Limb (tissue), 2 donors: ENCODE data around the gene PHPT1.
A peak's percentile ranks its signal among the peaks of the same experiment; 100 is the strongest.

Source experiments
- DNase-seq, 2 donors: peaks; one replicate each; pipeline ENCODE4 v3.0.0-alpha.2; 2016; ENCODE audit errors: extremely low spot score in 2 of 2

PHPT1 gene

GRCh38 chr9:136847826-136848392, 1.3 kb upstream of the PHPT1 start:
- peak; percentile 36 to 74 for DNase-seq

DNA sequence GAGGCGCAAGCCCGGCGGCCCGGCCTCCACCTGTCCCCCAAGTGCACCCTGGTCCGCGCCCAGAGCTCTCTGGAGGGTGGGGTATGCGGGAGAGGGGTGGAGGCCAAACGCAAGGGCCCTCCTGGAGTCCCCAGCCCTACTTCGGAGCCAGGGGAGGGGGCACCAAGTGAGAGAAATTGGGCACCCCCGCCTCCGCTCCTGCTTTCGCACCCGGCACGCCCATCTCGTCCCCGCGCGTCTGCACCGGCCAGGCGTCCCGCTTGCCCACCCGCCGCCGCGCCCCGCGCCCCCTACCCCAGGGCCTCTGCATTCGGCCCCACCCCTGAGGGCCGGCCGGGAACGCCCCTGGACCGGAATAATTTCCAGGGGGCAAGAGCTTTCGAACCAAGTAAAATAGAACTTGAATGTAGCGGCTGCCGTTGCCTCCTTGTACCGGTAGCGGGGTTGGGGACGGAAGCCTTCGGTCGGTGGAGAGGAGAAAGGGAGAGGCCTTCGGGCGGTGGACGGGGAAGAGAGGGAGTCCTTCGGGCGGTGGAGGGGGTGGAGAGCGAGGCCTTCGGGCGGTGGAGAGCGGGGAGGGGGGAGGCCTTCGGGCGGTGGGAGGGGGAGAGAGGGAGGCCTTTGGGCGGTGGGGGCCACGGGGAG, 694 bp upstream of the PHPT1 start:
- no peak for DNase-seq

DNA sequence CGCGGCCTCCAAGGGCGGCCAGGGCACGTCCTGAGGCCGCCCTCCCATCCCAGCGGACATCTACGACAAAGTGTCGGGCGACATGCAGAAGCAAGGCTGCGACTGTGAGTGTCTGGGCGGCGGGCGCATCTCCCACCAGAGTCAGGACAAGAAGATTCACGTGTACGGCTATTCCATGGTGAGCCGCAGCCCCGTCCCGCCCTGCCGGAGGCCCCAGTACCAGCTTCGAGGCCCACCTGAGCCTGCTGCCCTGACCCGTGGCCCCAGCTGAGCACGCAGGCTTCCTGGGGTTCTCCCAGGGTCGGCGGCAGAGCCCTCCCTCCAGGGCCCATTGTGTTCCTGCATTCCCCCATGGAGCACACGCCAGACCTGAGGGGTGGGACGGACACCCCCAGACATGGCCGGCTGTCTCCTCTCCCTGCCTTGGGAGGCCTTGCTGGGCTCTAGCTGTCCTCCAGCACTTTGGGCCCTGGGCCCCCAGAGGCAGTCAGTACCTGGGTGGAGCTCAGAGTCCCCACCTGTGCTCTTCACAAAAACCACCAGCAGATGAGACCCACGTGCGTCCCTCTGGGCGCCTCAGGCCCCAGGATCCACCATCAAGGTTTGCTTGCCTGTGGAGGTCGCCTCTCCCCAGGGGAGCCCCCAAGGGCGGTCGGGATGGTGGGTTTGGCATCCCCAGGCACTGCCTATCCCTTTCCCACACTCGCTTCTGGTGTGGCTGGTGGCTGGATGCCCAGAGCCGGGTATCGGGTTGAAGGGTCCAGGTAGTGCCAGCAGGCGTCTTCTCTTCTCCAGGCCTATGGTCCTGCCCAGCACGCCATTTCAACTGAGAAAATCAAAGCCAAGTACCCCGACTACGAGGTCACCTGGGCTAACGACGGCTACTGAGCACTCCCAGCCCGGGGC, 1.0 kb downstream of the PHPT1 start:
- no peak for DNase-seq

- DNase-seq: peak in 1 of 2 donors; percentile 34
Observed at GRCh38 chr9:136850866-136851775, 1.9 kb downstream of the PHPT1 start.

GRCh38 chr9:136851941-136852663, 2.9 kb downstream of the PHPT1 start, which contains the start of gene MAMDC4:
TSS of gene MAMDC4 (plus strand) at chr9:136852346. CDS start at chr9:136852417, 71 bp downstream.
- peak in 1 of 2 donors; percentile 34 for DNase-seq

DNA sequence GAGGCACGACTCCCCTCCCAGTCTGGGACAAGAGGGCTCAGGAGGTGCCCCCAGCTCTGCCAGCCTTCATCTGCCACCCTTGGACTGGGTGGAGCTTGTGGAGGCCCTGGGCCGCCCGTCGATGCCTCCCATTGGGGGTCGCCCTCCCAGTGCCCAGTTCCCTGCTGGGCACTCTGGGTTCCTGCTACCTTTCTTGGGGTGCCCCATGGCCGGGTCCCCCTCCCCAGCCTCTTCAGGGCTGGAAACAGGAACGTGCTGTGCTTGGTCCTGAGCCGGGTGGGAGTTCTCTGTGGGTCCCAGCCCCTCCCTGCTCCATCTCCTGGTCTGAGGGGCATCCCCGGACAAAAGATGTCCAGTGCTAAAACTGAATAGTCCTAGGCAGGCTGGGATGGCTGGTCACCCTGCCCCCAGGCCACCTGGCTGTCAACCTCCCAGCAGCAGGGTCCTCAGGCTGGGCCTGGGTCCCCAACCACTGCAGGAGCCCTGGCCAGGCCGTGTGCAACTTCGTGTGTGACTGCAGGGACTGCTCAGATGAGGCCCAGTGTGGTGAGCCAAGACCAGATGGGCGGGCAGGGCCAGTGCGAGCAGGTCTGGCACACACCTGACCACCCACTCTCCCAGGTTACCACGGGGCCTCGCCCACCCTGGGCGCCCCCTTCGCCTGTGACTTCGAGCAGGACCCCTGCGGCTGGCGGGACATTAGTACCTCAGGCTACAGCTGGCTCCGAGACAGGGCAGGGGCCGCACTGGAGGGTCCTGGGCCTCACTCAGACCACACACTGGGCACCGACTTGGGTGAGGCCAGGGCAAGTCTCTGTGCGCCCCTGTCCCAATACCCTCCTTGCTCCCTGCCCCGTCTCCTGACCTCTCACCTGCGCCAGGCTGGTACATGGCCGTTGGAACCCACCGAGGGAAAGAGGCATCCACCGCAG, 3.7 kb downstream of the PHPT1 start:
- peak in 1 of 2 donors; percentile 36 for DNase-seq

DNA sequence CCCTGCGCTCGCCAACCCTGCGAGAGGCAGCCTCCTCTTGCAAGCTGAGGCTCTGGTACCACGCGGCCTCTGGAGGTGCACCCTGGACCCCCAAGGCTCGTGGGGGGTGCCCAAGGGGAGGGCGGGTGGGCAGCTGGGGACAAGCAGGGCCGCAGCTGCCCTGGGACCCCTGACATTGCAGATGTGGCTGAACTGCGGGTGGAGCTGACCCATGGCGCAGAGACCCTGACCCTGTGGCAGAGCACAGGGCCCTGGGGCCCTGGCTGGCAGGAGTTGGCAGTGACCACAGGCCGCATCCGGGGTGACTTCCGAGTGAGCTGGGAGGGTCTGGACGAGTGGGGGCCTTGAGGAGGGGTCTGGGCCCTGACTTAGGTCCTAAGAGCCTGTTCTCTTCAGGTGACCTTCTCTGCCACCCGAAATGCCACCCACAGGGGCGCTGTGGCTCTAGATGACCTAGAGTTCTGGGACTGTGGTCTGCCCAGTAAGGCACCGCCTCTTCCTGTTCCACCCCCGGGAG, 4.4 kb downstream of the PHPT1 start:
- DNase-seq: no peak

- DNase-seq: peak in 1 of 2 donors; percentile 41
Observed at GRCh38 chr9:136854113-136854841, 5.1 kb downstream of the PHPT1 start.

- DNase-seq: no peak
Observed at GRCh38 chr9:136854842-136855460, 5.7 kb downstream of the PHPT1 start.

DNA sequence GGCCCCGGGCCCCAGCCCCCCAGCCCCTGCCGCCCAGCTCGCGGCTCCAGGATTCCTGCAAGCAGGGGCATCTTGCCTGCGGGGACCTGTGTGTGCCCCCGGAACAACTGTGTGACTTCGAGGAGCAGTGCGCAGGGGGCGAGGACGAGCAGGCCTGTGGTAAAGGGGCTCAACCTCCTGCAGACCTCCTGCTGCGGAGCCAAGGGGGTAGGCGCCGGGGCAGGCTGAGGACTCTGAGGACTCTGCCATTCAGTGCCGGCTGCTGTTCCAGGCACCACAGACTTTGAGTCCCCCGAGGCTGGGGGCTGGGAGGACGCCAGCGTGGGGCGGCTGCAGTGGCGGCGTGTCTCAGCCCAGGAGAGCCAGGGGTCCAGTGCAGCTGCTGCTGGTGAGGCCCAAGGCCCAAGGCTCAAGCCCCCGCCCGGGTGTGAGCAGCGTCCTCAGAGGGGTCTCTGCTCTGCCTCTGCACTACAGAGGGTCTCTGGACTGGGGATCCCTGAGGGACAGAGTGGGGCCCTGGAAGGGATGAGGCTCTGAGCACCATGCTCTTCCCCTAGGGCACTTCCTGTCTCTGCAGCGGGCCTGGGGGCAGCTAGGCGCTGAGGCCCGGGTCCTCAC, 6.4 kb downstream of the PHPT1 start:
- no peak for DNase-seq

- no peak for DNase-seq
Observed at GRCh38 chr9:136856079-136856476, 6.9 kb downstream of the PHPT1 start.

DNA sequence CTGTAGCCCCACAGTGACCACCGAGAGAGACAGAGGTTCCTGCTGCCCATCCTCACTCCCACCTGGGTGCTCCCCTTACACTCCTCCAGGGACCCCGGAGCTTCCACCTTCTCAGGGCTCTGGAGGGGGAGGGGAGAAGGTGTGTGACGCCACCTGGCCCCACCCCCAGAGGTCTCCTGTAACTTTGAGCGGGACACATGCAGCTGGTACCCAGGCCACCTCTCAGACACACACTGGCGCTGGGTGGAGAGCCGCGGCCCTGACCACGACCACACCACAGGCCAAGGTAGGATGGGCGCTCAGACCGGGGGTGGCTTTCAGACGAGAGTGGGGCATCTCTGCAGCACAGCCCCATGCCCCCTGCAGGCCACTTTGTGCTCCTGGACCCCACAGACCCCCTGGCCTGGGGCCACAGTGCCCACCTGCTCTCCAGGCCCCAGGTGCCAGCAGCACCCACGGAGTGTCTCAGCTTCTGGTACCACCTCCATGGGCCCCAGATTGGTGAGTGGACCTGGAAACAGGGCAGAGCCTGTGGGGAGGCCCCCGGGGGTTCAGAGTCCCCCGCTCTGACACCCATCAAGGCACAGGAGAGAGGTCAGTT, 7.4 kb downstream of the PHPT1 start:
- DNase-seq: no peak

DNA sequence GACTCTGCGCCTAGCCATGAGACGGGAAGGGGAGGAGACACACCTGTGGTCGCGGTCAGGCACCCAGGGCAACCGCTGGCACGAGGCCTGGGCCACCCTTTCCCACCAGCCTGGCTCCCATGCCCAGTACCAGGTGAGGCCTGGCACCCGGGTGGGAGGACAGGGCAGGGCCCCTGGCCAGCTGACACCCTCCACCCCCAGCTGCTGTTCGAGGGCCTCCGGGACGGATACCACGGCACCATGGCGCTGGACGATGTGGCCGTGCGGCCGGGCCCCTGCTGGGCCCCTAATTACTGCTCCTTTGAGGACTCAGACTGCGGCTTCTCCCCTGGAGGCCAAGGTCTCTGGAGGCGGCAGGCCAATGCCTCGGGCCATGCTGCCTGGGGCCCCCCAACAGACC, 8.0 kb downstream of the PHPT1 start:
- no peak for DNase-seq

DNA sequence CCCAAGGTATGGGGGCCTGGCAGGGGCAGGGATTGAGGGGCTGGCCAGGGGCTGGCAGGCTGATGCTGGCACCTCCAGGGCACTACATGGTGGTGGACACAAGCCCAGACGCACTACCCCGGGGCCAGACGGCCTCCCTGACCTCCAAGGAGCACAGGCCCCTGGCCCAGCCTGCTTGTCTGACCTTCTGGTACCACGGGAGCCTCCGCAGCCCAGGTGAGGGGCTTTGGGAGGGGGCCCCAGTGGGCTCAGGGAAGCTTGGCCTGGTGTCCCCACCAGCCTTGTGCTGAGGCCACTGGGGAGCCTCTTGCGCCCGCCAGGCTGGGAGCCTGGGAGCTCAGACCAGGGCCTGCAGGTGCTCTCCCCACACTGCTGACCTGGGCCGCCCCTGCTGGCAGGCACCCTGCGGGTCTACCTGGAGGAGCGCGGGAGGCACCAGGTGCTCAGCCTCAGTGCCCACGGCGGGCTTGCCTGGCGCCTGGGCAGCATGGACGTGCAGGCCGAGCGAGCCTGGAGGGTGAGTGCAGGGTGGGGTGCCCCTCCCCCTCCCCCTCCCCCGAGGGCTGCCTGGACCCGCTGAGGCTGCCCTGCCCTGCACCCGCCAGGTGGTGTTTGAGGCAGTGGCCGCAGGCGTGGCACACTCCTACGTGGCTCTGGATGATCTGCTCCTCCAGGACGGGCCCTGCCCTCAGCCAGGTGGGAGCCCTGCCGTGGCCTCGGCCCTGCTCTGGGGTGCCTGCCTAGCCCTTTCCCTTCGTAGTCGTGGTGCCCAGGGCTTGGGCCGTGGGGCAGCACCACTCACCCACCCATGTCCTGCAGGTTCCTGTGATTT, 8.6 kb downstream of the PHPT1 start:
- no peak for DNase-seq

DNA sequence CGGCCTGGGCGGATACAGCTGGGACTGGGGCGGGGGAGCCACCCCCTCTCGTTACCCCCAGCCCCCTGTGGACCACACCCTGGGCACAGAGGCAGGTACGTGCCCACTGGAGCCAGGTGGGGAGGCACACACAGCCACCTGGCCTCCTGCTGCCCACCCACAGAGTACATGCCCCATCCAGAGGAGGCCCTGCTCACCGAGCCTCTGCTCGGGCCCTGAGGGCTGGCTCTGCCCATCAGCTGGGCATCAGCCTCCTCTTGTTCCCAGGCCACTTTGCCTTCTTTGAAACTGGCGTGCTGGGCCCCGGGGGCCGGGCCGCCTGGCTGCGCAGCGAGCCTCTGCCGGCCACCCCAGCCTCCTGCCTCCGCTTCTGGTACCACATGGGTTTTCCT, 9.2 kb downstream of the PHPT1 start:
- no peak for DNase-seq
